ENCODE results near the gene LRRC1. TPM values are rescaled to one million over a fixed set of nuclear protein-coding genes. Genes with fewer than 3 reads are reported as not detected.

Gene LRRC1
- total and polyA plus RNA-seq, 3 experiments from 2014 or later, result 1.6 to 2.5 (median 2.4) TPM

DNA sequence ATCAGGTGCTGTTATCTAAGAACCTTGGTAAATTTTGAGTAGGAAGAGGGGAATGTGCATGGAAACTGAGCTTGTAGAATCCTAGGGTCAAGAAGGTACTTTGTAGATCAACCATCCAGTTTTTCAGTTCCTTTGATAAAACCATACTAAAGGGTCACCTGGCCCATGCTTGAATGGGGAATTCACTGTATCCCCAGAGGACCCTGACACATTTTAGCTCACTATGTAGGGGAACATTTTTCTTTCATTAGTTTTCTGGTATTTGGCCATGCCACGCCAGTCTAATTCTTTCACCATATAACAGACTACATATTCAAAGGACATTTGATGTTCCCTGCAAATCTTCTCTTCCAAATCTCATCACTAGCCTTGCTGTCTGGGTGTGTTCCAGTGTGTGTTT, 29.9 kb downstream of the LRRC1 start:
- Mint-ChIP-seq H3K36me3 (no peaks in the 10 kb centered on the region), H3K27me3 (peaks cover 0 to 2% of the 10 kb centered on the region in 2 donors), H3K27ac (no peak overlapping the region), H3K9me3 (no peaks in the 10 kb centered on the region), H3K4me3 (no peak overlapping the region), H3K4me1 (peaks cover 0 to 4% (median 3%) of the 10 kb centered on the region in 3 donors)
- Histone ChIP-seq H3K4me3 (ENCODE audit: low read length) (no peak overlapping the region), H3K4me1 (ENCODE audit: insufficient read depth, low read length) (no peaks in the 10 kb centered on the region), H3K36me3 (ENCODE audit: insufficient read depth, low read length) (no peaks in the 10 kb centered on the region), H3K27ac (ENCODE audit: low read depth, low read length) (no peak overlapping the region), H3K27me3 (ENCODE audit: insufficient read depth, low read length, poor library complexity, severe bottlenecking) (no peaks in the 10 kb centered on the region), H3K9me3 (ENCODE audit: low read length) (no peaks in the 10 kb centered on the region)
- DNase-seq, result no peak
- CTCF ChIA-PET, result no interaction called here
- POLR2A ChIA-PET, result no interaction called here

- ChIA-PET POLR2A (no interaction called here), CTCF (no interaction called here)
- no peak overlapping the region for H3K27ac Mint-ChIP-seq
- Histone ChIP-seq H3K27ac (ENCODE audit: low read depth, low read length) (no peak overlapping the region), H3K36me3 (ENCODE audit: insufficient read depth, low read length) (no peaks in the 10 kb centered on the region), H3K9me3 (ENCODE audit: low read length) (no peaks in the 10 kb centered on the region), H3K27me3 (ENCODE audit: insufficient read depth, low read length, poor library complexity, severe bottlenecking) (no peaks in the 10 kb centered on the region), H3K4me1 (ENCODE audit: insufficient read depth, low read length) (no peaks in the 10 kb centered on the region), H3K4me3 (ENCODE audit: low read length) (no peak overlapping the region)
- no peaks in the 10 kb centered on the region for H3K36me3 Mint-ChIP-seq
- peaks cover 0 to 4% (median 3%) of the 10 kb centered on the region in 3 donors for H3K4me1 Mint-ChIP-seq
- no peak overlapping the region for H3K4me3 Mint-ChIP-seq
- no peaks in the 10 kb centered on the region for H3K9me3 Mint-ChIP-seq
- no peak for DNase-seq
- peaks cover 0 to 2% of the 10 kb centered on the region in 2 donors for H3K27me3 Mint-ChIP-seq
Measured at GRCh38 chr6:53825532-53826321, 30.9 kb downstream of the LRRC1 start.

GRCh38 chr6:53827531-53827930, 32.7 kb downstream of the LRRC1 start:
- CTCF ChIA-PET, result interaction anchor here (1.1 kb wide), 1 partner anchor 12 kb away, joined by 4 read pairs; no protein-coding TSS in a partner anchor
- no peaks in the 10 kb centered on the region for H3K36me3 ChIP-seq (ENCODE audit: insufficient read depth, low read length)
- Mint-ChIP-seq H3K4me3 (no peak overlapping the region), H3K27ac (no peak overlapping the region), H3K36me3 (no peaks in the 10 kb centered on the region), H3K27me3 (peaks cover 0 to 2% of the 10 kb centered on the region in 2 donors), H3K4me1 (peaks cover 0 to 4% (median 3%) of the 10 kb centered on the region in 3 donors), H3K9me3 (no peaks in the 10 kb centered on the region)
- no peak overlapping the region for H3K4me3 ChIP-seq (ENCODE audit: low read length)
- H3K27ac ChIP-seq (ENCODE audit: low read depth, low read length), result no peak overlapping the region
- H3K27me3 ChIP-seq (ENCODE audit: insufficient read depth, low read length, poor library complexity, severe bottlenecking), result no peaks in the 10 kb centered on the region
- no peak for DNase-seq
- POLR2A ChIA-PET, result no interaction called here
- no peaks in the 10 kb centered on the region for H3K9me3 ChIP-seq (ENCODE audit: low read length)
- H3K4me1 ChIP-seq (ENCODE audit: insufficient read depth, low read length), result no peaks in the 10 kb centered on the region

DNA sequence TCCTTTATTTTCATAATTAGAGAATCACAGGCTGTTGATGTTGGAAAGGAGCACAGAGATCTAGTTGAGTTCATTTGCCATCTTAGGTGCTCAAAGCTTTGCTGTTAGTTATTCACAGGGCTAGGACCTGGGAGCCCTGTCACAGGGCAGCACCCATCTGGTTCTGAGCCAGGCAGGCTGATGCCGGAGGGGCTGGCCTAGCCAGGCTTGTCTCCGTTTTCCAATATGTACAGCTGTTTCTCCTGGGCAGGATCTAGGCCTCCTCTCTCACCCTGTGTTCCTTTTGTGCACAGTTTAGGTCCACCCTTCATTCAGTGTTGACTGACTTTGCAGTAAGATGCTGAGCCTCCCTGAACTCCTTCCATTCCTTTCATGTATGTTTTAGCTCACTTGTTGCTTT, 33.4 kb downstream of the LRRC1 start:
- CTCF ChIA-PET, result interaction anchor here (1.1 kb wide), 1 partner anchor 13 kb away, joined by 4 read pairs; no protein-coding TSS in a partner anchor
- Histone ChIP-seq H3K36me3 (ENCODE audit: insufficient read depth, low read length) (no peaks in the 10 kb centered on the region), H3K27me3 (ENCODE audit: insufficient read depth, low read length, poor library complexity, severe bottlenecking) (no peaks in the 10 kb centered on the region), H3K4me1 (ENCODE audit: insufficient read depth, low read length) (no peaks in the 10 kb centered on the region), H3K4me3 (ENCODE audit: low read length) (no peak overlapping the region), H3K27ac (ENCODE audit: low read depth, low read length) (no peak overlapping the region), H3K9me3 (ENCODE audit: low read length) (no peaks in the 10 kb centered on the region)
- POLR2A ChIA-PET, result no interaction called here
- H3K9me3 Mint-ChIP-seq, result no peaks in the 10 kb centered on the region
- H3K36me3 Mint-ChIP-seq, result no peaks in the 10 kb centered on the region
- H3K27ac Mint-ChIP-seq, result no peak overlapping the region
- no peak for DNase-seq
- peaks cover 0 to 4% (median 3%) of the 10 kb centered on the region in 3 donors for H3K4me1 Mint-ChIP-seq
- no peak overlapping the region for H3K4me3 Mint-ChIP-seq
- peaks cover 0 to 2% of the 10 kb centered on the region in 2 donors for H3K27me3 Mint-ChIP-seq

DNA sequence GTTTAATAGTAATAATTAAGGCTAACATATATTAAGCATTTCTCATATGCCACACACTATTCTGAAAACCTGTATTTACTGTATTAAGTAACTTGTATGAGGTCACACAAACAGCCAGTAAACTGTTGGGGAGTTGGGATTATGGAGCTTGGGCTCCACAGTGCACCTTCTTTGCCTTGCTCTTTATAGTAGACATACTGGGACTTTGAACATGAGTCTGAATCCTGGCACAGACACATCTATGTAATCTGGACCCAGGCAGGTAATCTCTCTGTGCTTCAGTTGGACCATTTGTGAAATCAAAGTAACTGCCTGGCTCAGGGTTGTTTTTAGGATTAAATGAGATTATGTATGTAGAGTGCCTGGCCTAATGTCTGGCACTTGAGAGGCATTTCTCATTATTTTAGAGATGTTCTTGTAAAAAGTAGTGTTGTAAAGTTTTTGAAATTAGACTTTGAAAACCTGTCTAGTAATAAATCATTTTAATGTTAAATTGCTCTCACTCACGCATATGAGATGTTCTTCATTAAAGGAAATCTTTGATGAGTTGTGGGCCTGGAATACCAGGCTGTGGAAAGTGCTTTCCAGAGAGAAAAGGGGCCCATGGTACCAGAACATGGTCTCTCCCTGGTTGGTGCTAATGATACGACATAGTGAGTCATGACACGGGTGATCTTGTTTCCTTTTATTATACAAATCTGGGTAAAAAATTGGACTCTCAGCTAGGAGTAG, 34.3 kb downstream of the LRRC1 start:
- no peaks in the 10 kb centered on the region for H3K4me1 ChIP-seq (ENCODE audit: insufficient read depth, low read length)
- Mint-ChIP-seq H3K27me3 (peaks cover 0 to 2% of the 10 kb centered on the region in 2 donors), H3K9me3 (no peaks in the 10 kb centered on the region), H3K27ac (no peak overlapping the region), H3K4me1 (peaks cover 0 to 4% (median 3%) of the 10 kb centered on the region in 3 donors), H3K36me3 (no peaks in the 10 kb centered on the region), H3K4me3 (no peak overlapping the region)
- POLR2A ChIA-PET, result no interaction called here
- H3K9me3 ChIP-seq (ENCODE audit: low read length), result no peaks in the 10 kb centered on the region
- H3K27ac ChIP-seq (ENCODE audit: low read depth, low read length), result no peak overlapping the region
- H3K36me3 ChIP-seq (ENCODE audit: insufficient read depth, low read length), result no peaks in the 10 kb centered on the region
- no peaks in the 10 kb centered on the region for H3K27me3 ChIP-seq (ENCODE audit: insufficient read depth, low read length, poor library complexity, severe bottlenecking)
- H3K4me3 ChIP-seq (ENCODE audit: low read length), result no peak overlapping the region
- CTCF ChIA-PET, result no interaction called here
- DNase-seq, result no peak

DNA sequence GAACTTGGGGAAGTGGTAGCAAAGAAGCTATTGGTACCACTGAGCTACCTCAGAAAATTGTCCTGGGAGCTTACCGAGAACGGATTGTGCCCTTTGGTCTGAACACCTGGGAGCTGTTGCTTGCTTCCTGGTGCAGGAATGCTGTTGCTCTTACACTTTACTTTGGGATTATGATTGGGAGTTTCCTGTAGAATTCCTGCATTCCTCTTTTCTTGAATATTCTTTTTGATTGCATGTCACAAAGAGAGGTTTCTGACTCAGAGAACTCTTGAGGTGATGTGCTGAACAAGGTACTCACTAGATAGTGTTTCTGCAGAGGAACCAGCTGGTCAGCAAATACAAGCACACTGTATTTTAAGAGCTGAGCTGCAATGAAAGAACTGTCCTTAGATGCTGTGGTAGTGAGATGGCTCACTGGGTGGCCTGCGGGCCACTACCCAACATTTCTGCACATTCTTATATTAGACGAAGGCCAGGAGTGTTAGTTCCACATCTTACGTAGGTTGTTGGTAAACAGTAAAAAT, 35.0 kb downstream of the LRRC1 start:
- Mint-ChIP-seq H3K36me3 (no peaks in the 10 kb centered on the region), H3K4me1 (peaks cover 0 to 4% (median 3%) of the 10 kb centered on the region in 3 donors), H3K4me3 (no peak overlapping the region), H3K27me3 (peaks cover 0 to 2% of the 10 kb centered on the region in 2 donors), H3K9me3 (no peaks in the 10 kb centered on the region), H3K27ac (no peak overlapping the region)
- Histone ChIP-seq H3K36me3 (ENCODE audit: insufficient read depth, low read length) (no peaks in the 10 kb centered on the region), H3K4me1 (ENCODE audit: insufficient read depth, low read length) (no peaks in the 10 kb centered on the region), H3K27ac (ENCODE audit: low read depth, low read length) (no peak overlapping the region), H3K9me3 (ENCODE audit: low read length) (no peaks in the 10 kb centered on the region), H3K27me3 (ENCODE audit: insufficient read depth, low read length, poor library complexity, severe bottlenecking) (no peaks in the 10 kb centered on the region), H3K4me3 (ENCODE audit: low read length) (no peak overlapping the region)
- ChIA-PET CTCF (no interaction called here), POLR2A (no interaction called here)
- DNase-seq, result no peak

DNA sequence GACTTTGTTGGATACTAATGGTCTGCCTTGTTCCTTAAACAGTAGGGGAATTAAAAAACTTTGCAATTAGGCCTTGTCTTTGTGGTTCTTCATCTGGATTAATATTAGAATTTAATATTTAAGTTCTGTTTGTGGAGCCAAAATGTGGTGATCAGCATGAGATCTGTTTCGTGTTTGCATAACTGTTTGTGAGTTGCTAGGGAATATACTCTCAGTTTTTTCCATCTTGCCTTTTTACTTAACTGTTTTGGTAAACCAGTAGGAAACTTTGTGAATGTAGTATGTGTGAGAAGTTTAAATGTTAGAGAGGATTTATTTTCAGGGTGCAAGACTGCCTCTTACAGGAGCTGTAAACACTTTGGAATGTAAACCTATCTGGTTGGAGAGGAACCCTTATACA, 35.6 kb downstream of the LRRC1 start:
- H3K4me3 Mint-ChIP-seq, result no peak overlapping the region
- no peak overlapping the region for H3K27ac Mint-ChIP-seq
- H3K4me1 Mint-ChIP-seq, result peaks cover 0 to 4% (median 3%) of the 10 kb centered on the region in 3 donors
- DNase-seq, result no peak
- H3K36me3 Mint-ChIP-seq, result no peaks in the 10 kb centered on the region
- Histone ChIP-seq H3K4me1 (ENCODE audit: insufficient read depth, low read length) (no peaks in the 10 kb centered on the region), H3K27me3 (ENCODE audit: insufficient read depth, low read length, poor library complexity, severe bottlenecking) (no peaks in the 10 kb centered on the region), H3K9me3 (ENCODE audit: low read length) (no peaks in the 10 kb centered on the region), H3K27ac (ENCODE audit: low read depth, low read length) (no peak overlapping the region), H3K4me3 (ENCODE audit: low read length) (no peak overlapping the region), H3K36me3 (ENCODE audit: insufficient read depth, low read length) (no peaks in the 10 kb centered on the region)
- H3K27me3 Mint-ChIP-seq, result peaks cover 0 to 2% of the 10 kb centered on the region in 2 donors
- CTCF ChIA-PET, result no interaction called here
- no peaks in the 10 kb centered on the region for H3K9me3 Mint-ChIP-seq
- POLR2A ChIA-PET, result no interaction called here

All from CD8-positive, alpha-beta memory T cell (primary cell).